ENCODE data around the gene EPS8L2. TPM values are rescaled to one million over a fixed set of nuclear protein-coding genes. Genes with fewer than 3 reads are reported as not detected.

Gene EPS8L2
- total RNA-seq, 2 donors from 2014 or later = 4.7 to 7.5 TPM

GRCh38 chr11:770642-771616 lies 64.9 kb downstream of the EPS8L2 start:
- Histone ChIP-seq H3K4me3 (no peak overlapping the region), H3K27ac (no peak overlapping the region), H3K27me3 (no peaks in the 10 kb centered on the region), H3K4me1 (peaks cover 0 to 11% of the 10 kb centered on the region in 2 donors), H3K9me3 (no peaks in the 10 kb centered on the region), H3K36me3 (peaks cover 34% of the 10 kb centered on the region)
- no peak for TF ChIP-seq CTCF (IDR thresholded peaks at IDR 0.05)
- no peak for DNase-seq (ENCODE audit: low spot score)

- Histone ChIP-seq H3K4me3 (no peak overlapping the region), H3K27ac (no peak overlapping the region), H3K27me3 (no peaks in the 10 kb centered on the region), H3K36me3 (peaks cover 26% of the 10 kb centered on the region), H3K9me3 (no peaks in the 10 kb centered on the region), H3K4me1 (peaks cover 0 to 19% of the 10 kb centered on the region in 2 donors)
- no peak for TF ChIP-seq CTCF (IDR thresholded peaks at IDR 0.05)
- DNase-seq (ENCODE audit: low spot score) = no peak
Measured at GRCh38 chr11:771617-772204, 65.7 kb downstream of the EPS8L2 start.

- no peak overlapping the region for H3K27ac ChIP-seq
Measured at GRCh38 chr11:772429-773390, 66.7 kb downstream of the EPS8L2 start.

GRCh38 chr11:773425-773824 lies 67.4 kb downstream of the EPS8L2 start:
- no peak overlapping the region for H3K4me3 ChIP-seq
- peaks cover 23% of the 10 kb centered on the region for H3K36me3 ChIP-seq
- H3K27me3 ChIP-seq = no peaks in the 10 kb centered on the region
- H3K27ac ChIP-seq = no peak overlapping the region
- H3K9me3 ChIP-seq = no peaks in the 10 kb centered on the region
- peaks cover 0 to 25% of the 10 kb centered on the region in 2 donors for H3K4me1 ChIP-seq
- TF ChIP-seq CTCF (IDR thresholded peaks at IDR 0.05) = no peak
- DNase-seq (ENCODE audit: low spot score) = no peak

More at GRCh38 chr11:772429-773390, 66.7 kb downstream of the EPS8L2 start:
- no peak overlapping the region for H3K4me3 ChIP-seq
- no peaks in the 10 kb centered on the region for H3K9me3 ChIP-seq
- no peak for DNase-seq (ENCODE audit: low spot score)
- H3K36me3 ChIP-seq = peaks cover 23% of the 10 kb centered on the region
- H3K27me3 ChIP-seq = no peaks in the 10 kb centered on the region
- TF ChIP-seq CTCF (IDR thresholded peaks at IDR 0.05) = no peak
- peaks cover 0 to 20% of the 10 kb centered on the region in 2 donors for H3K4me1 ChIP-seq

GRCh38 chr11:773830-774229 lies 67.8 kb downstream of the EPS8L2 start:
- Histone ChIP-seq H3K27me3 (no peaks in the 10 kb centered on the region), H3K9me3 (no peaks in the 10 kb centered on the region), H3K4me1 (peaks cover 0 to 29% of the 10 kb centered on the region in 2 donors), H3K27ac (no peak overlapping the region), H3K4me3 (no peak overlapping the region), H3K36me3 (peaks cover 23% of the 10 kb centered on the region)
- no peak for TF ChIP-seq CTCF (IDR thresholded peaks at IDR 0.05)
- DNase-seq (ENCODE audit: low spot score) = no peak
